HG03439 (cell line): Measurements from ENCODE around the gene KCNT1.

Experiments used
- ATAC-seq: cut with Tn5 transposase; IDR thresholded peaks from one replicate; pipeline ENCODE4 v1.9.1; 2021; ENCODE audit warnings: mild to moderate bottlenecking, moderate library complexity; ENCODE audit not compliant: unreplicated experiment

Gene KCNT1

DNA sequence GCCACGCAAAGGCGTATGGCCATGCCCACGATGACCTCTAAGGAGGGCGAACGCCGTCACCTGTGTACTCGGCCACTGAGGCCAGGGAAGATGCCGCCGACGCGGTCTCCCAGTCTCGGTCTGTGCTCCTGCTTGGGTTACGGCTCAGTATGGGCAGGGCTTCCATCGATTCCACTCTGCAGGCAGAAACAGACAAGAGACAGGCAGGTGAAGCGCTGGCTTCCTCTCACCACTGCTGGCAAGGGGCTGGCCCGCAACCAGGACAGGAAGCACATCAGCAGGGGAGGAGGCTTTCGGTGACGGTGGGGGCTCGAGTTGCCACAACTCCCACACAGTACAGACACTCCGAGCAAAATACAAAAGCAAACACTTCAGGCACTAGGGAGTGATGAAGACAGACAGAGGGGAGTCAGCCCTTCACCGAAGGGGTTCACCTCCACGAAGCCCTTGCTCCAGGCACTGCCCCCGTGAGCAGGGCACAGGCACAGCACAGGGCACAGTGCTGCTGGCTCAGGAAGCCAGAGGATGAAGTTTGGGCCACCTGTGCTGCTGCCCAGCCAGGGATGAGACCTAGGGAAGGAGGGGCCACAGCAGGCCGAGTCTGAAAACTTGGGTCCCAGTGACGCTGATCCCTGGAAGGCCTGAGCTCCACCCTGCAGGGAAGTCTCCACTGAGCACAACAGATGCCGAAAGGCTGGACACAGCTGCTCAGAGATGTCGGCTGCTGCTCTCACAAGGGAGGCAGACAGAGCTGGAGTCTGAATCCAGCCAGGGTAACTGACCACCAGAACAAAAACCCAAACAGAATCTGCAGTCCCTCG, 114.1 kb downstream of the KCNT1 start:
- no peak for ATAC-seq

DNA sequence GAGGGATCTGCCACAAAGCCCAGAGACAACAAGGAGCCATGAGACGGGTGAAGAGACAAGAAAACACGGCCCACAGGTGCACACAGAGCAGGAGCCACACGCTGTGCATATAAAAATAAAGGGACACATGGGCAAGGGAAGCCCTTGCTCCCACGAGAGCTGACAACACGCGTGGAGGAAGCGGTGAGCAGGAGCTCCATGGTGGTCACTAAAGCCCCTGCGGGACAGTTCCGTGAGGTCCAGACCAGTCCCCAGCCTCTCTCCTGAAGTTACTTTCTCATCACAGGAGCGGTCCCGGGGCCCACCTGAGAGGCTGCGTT, 114.6 kb downstream of the KCNT1 start:
- no peak for ATAC-seq

DNA sequence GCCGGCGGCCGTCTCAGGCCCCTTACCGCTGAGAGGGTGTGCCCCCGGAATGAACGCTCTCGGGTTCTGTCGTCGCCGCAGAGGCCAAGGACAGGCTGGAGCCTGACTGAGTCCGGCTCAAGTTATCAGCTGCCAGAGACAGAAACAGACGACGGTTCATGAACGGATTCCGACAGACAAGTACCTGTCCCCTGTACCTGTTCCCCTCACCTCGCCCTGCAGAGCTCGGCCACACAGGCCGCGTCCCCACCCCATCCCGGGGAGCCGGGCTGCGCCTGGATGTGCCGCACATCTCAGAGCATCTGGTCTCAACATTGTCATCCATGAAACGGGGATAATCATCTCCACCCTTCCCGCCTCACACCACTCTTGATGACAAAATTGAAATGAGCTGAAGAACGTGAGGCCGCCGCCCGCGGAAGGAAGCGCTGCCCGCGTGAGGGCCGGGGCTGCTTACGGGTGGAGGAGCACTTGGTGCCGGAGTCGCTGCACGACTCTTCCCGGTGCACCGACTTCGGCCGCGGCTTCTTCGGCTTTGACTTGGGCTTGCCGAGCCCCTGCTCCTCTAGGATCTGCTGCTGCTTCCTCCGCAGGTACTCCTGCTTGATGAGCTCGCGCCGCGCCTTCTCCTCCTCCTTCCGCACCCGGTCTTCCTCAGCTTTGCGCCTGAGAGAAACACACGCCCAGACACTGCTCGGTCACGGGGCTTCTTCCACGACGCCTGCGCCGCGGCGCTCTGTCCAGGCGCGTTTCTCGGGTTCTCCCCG, 116.1 kb downstream of the KCNT1 start:
- no peak for ATAC-seq

DNA sequence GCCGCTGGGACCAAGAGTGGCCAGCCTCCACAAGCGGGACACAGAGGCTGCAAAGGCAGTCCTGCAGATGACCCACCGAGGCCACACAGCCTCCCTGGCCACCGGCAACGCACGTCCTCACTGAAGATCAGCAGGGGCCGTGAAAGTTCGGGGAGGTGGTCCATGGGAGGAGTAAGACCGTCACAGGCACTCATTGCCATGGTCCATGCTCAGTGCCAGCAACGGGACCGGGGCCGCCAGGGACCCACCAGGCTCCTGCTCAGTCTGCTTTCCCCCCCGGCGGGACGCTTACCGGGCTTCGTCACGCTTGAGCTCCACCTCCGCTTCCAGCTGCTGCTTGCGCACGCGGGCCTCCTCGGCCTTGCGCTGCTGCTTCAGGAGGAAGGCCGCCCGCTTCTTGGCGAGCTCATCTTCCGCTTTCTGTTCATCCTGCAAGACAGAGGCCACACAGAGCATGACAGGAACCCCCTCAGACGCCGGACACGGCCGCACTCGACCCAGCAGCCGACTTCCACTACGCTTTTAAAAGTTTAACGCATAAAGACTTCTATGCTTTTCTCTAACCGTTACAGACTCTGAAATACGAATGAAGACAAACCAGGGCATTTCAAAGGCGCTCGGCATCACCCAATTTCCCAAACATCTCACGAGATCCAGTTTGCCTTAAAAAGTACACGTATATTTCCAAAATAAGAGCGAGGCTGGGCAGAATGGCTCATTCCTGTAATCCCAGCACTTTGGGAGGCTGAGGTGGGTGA, 116.9 kb downstream of the KCNT1 start:
- ATAC-seq, result no peak

DNA sequence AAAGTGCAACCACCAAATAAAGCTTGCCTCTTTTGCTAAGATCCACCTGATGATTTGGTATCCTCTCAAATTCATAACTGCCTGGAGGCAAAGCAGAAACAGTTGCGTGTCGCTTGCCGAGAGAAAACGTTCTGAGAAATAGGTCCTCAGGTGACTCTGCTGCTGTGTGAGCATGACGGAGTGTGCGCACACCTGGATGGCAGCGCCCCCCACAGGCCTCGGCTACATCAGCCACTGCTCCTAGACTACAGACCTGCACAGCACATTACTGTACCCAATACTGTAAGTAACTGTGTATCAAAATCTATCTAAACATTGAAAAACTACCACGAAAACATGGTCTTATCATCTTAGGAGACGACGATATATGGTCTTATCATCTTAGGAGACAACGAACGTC, 117.9 kb downstream of the KCNT1 start:
- no peak for ATAC-seq

DNA sequence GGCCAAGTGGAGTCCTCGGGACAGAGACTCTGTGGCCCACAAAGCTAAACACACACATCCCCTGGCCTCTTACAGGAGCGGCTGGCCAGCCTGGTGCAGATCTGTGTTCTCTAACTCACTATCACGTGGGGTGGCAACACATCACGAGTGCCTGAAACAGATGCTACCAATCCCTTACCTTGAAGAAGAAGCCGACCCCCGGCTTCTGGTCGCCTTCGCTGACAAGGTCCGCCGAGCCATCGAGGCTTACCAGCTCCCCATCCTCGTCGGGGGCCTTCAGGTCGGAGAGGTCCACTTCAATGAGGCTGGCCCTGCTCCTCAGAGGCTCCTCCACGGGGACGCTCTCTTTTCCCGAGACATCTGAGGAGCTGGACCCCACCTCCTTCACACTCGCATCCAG, 118.7 kb downstream of the KCNT1 start:
- ATAC-seq, result no peak

DNA sequence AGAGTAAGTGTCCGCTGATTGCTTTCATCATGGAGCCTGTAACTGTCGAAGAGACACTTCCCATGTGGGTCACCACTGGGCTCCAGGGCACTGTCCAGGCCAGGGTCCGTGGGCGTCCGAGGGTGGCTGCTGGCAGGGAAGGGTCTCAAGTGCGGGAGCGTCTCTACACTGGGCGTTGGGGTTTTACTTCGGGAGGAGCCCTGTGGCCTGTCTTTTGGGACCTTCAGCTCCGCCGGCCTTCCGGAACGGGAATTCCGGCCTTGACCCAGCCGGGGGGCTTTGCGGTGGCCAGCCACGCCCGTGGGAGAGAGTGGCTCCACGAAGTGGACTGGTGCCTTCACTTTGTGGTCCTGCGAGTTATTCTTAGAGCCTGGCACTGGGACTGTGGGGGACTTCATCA, 119.1 kb downstream of the KCNT1 start:
- ATAC-seq, result no peak

DNA sequence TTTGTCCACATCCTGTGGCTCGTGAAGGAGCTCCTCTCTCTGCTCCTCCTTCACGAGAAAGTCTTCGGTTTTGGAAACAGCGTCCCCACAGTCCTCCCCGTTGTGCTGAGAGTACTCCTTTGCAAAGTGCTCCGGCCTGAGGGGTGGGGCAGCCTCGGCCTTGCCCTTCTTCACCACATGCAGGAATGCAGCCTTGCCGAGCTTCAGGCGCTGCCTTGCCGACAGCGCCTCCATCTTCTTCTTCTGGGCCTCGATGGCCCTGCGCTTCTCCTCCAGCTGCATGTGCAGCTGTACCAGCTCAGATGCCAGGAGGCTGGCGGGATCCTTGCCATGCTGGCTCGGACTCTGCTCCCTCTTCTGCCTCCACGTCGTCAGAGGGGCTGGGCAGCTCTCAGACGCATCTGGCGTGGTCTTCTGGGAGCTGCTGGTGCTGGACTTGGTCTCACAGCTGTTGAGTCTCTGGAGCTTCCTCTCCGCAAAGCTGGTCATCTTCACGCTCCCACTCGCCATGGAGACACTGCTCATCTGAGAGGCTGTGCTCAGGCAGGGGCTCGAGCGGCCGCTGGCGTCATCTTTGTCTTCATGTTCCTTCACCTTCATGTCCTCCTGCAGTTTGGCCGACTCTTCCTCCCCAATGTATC, 119.9 kb downstream of the KCNT1 start:
- ATAC-seq, result no peak

DNA sequence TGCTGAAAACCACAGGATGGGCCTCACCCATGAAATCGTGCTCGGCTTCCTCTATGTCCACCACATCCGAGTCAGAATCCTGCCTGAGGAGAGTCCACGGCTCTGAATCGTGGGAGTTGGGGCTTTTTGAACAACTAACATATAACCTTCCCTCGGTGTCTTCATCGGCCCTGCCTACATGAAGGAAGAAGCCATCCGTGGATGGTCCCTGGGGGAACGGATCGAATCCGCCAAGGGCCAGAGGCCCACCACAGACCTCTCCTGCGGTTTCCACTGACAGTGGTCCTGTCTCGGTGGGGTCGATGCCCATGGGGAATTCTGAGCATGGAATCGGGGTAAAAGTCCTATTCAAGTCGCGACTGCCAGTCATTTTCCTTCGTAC, 120.4 kb downstream of the KCNT1 start:
- no peak for ATAC-seq

DNA sequence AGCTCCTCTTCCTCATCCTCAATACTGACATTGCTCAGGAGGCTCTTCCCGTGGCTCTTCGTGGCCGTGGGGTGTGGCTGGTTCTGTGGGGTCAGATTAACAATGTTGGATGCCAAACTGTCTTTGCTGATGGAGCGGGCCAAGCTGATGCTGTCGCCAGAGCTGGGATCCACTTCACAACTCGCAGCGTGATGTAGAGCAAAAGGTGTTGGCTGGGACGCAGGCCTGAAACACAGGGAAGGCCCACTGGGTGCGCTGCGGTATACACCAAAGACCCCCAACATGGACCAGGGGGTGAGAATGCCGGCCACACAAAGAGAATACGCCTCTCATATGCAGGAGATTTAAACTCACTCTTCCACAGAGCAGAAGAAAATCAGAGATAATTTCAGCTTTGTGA, 121.1 kb downstream of the KCNT1 start:
- ATAC-seq, result no peak

DNA sequence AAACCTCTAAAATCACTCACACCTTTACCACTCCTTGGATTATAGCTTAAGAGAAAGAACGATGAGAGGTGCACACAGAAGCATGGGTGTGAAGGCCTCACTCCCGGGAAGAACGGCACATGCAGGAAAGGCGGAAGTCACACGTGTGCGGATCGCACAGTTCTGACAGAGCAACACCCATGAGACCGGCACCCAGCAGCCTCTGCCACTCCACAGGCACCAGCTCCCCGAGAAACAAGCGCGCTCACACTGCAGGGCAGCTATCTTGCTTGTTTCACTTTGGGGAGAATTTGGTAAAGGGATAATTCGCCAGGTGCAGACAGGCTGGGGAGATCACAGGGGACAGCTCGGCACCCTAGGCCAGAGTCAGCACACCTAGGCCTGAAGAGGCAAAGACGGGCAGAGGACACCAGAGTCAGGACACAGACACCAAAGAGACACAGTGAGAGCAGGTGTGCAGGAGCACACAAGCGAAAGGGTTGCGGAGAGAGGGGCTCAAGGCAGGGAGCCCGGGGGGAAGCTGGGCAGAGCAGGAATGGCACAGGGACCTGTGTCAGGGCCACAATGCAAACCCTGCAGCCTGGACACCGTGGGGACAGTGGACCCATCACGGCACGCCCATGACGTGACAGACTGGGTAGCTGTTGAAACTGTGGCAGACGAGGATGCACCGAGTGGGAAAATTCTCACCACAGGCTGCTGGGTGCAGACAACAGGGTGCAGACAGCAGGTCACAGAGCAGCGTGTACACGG, 123.6 kb downstream of the KCNT1 start:
- ATAC-seq, result no peak

DNA sequence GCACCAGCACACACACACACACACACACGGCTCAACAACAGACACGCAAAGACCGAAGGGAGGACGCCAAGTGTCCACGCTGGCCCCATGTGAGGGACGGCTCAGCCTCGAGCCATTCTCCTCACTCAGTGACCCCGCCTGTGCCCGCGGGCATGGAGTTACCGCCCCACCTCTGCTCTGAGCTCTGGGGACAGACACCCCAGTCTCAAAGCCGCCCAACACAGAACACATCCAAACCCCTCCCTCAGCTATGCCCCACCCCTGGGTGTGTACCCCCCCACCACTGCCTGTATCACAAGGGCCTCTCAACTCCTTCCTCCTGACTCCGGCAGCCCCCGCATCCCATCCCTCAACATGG, 124.2 kb downstream of the KCNT1 start:
- ATAC-seq, result no peak

DNA sequence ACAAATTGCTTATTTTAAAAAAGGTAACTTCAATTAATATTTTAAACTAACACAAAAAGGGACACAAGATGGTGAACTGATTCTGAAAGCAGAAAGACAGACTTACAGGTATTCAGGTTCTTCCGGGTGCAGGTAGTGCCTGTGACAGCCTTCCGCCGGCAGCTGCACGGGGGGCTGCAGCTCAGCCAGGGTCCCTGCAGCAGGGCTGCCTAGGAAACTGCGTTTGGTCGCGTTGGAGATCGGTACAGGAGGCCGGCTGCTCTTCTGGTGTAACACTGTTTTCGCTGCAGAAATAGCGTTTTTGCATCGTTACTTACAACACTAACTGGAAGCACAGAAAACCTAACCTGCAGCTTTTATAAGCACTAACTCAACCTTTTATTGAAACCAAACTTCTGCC, 125.3 kb downstream of the KCNT1 start:
- no peak for ATAC-seq

DNA sequence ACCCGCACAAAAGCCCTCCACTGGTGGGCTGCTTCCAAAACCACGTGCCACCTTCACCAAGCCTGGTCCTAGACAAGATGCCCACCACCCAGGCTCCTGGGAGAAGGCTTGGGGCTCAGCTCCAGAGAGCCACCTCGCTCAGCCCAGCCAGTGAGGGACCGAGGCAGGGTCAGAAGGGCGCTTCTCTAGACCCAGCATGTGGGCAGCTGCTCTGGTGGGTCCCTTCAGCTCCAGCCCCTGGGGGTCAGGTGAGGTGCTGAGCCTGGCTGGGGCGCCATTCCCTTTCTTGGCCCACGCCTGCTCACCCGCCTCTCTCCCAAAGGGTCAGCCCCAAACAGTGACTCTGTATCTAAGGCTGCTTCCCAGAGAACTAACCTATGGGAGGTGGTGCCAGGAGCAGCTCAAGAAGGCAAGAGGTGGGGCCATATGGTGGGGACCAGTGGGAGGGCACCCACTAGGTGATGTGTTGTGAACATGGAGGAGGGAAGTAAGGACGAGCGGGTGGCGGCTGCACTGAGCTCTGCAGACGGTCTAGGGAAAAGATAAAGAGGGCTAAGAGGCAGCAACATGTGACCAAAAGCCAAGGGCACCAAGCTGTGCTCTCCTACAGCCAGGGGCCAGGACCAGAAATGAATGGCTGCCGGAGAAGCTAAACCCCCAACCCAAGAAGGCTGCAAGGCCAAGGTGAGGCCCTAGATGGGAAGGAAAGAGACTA, 126.0 kb downstream of the KCNT1 start:
- ATAC-seq, result no peak

DNA sequence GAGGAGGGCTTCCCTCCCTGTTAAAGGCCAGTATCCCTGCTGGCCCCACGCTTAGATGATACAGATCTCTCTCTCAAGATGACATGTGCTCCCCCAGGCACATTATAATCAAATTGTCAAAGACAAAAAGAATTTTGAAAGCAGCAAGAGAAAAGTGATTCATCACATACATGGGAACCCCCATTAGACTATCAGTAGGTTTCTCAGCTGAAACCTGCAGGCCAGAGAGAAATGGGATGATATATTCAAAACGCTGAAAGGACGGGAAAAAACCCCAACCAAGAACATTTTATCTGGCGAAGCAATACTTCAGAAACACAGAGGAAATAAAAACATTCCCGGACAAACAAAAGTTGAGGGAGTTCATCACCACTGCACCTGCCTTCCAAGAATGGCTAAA, 126.7 kb downstream of the KCNT1 start:
- no peak for ATAC-seq

DNA sequence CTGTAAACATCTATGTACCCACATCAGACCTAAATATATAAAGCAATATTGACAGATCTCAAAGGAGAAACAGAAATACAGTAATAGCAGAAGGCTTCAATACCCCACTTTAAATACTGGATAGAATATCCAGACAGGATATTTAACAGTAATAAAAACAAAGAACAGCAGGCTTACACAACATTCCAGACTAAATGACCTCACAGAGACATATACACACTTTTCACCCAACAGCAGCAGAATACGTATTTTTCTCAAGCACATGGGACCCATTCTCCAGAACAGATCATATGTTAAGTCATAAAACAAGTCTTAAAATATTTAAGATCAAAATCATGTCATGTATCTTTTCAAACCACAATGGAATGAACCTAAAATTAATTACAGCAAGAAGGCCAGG, 128.5 kb downstream of the KCNT1 start:
- ATAC-seq, result no peak

DNA sequence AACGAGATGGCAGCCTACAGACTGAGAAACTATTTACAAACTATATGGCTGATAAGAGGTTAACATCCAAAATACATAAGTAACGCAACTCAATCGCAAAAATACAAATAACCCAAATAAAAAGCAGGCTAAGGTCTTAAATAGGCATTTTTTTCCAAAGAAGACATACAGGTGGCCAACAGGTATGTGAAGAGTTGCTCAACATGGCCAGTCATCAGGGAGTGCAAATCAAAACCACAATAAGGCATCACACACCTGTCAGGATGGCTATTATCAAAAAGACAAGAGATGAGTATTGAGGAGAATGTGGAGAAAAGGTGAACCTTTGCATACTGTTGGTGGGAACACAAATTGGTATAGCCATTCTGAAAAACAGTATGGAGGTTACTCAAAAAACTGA, 131.9 kb downstream of the KCNT1 start:
- no peak for ATAC-seq

DNA sequence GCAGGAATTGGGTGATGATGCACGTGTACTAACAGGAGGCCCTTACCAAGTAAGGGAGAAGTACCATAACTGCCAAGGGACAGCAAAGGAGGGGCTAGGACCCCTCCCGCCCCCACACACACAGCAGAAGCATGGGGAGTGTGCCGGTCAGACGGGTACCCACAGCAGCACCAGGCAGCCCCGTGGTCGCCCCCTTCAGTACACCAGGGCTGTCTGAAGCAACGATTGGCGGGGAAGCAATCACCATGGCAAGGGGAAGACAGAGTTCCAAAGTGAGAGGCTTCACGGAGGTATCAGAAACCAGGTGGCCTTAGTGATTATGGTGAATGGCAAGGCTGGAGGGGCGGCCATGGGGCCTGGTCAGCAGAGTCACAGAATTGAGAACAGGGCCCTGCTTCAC, 133.1 kb downstream of the KCNT1 start:
- no peak for ATAC-seq

DNA sequence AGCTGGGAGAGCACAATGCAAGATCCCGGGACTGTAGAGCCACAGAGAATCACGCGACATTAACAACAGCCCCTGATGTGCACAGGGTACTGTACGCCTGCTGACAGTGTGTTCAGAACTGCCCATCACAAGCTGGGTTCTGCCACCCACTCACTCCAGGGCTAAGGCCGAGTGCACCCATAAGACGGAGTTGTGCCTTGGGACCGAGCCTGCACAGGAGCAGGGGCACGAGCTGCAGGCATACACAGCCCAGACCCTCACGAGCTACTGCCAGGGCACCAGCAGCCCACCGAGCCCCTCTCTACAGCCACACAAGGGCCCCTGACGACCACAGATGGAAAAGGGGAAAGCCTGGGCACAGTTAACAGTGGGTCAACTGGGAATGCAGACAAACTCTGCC, 137.5 kb downstream of the KCNT1 start:
- no peak for ATAC-seq

DNA sequence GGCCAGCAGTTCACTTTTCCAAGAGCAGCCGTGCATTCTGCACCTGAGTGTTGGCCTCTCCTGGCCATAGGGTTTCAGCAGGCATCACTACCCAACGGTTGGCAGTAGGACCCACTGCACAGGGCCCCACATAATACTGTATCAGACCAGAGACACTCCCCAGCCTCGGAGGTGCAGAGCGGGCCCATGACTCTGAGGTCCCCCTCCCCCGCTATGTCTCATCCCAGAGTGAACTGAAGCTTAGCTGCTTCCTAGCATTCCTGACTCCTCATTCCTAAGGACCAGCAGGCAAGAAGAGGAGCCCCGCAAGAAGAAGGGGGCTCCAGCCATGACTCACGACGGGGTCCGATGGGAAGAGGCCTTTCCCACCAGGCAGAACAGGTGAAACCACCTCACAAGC, 138.1 kb downstream of the KCNT1 start:
- ATAC-seq, result no peak
